Stimulated activated CD4-positive, alpha-beta T cell treated with anti-CD3 and anti-CD28 coated beads, Interleukin-12 subunit alpha, Interleukin-12 subunit beta, amount 100 ng/mL, for 4 hours (primary cell): ENCODE results near the gene SYT2.
"Not testable (repeated sequence)": the region's sequence is repeated elsewhere in the genome, so short reads cannot be mapped to it uniquely, and the experiment has no call there.

Experiments used
- DNase-seq: peaks from one replicate; pipeline ENCODE4 v3.0.0-alpha.2; 2020

SYT2 gene

DNA sequence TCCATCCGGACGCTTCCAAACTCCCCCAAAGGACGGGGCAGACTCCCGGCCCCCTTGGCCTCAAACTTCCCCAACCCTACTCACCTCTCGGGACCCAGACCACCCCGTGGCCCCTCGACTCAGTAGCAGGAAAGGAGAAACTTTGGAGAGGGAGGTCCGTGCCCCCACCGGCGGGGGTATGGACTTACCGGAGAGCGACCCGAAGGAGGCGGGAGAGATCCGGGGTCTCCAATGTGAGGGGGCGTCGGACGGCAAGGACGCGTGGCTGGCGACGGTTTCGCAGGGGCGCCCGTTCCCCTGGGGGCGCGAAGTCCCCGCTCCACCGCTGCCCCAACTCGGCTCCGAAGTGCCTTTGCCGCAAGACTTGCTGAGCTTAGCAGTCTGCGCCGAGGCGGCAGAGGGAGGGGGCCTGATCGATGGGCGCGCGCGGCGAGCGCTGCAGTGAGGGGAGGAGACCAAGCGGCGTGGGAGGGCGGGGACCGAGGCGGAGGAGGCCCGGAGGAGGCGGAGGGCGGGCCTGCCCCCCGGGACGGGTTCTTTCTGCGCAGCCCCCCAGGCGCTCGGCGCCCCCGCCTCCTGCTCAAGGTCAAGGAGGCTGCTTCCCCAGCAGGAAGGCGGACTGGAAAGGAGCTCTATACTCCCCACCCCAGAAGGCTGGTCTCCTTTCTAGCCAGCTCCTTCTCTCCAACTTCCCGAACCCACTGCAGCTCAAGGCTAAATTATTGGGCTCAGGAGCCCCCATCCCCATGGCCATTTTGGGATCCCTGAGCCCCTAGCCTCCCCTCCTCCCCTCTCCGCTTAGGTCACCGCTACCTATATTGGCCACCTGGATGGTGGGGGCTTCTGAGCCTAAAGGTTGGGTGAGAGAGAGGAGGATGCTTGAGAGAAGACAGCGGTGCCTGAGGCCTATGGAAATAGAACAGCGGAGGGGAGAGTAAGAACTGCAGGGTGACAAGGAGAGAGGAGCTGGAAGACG lies at the start of gene SYT2:
Gene SYT2 (minus strand): TSS at position 385 of the 976 bp plus-strand sequence. CDS start 104,682 bp downstream, outside the sequence.
- DNase-seq, result peak; percentile 4

DNA sequence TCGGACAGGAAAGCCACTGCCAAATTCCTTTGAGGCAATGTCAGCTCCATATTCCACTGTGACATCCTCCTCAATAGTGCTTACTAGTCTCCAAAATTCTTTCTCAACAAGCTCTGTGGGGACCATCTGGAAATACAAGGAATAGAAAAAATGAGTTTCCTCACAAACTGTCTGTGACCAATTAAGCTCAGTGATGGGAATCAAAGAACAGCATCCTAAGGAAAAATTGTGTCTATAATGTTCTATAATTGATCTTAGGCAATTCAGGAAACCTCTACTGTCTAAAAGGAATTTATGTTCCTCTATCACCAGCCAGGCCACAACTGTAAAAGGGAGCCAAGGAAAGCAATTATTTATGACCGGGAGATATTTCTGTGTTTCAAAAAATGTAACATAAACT lies 46.1 kb upstream of the SYT2 start:
- DNase-seq, result no peak

DNA sequence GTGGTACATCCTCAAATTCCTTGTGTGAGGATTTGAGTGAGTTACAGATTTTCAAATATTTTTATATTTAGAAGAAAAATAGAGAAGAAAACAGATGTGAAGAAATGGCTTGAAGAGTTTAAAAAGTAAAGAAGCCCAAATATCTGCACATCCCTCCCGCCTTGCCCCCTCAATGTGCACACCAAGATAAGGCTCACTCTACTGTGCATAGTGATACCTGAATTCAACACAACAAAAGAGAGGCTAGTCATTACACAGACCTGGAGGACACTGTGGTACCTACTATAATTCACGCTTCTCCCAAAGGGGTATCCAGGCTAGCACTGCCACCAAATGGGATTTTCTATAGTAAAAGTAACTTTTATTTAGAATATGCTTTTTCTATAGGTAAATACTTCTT lies 44.0 kb upstream of the SYT2 start:
- DNase-seq, result no peak

DNA sequence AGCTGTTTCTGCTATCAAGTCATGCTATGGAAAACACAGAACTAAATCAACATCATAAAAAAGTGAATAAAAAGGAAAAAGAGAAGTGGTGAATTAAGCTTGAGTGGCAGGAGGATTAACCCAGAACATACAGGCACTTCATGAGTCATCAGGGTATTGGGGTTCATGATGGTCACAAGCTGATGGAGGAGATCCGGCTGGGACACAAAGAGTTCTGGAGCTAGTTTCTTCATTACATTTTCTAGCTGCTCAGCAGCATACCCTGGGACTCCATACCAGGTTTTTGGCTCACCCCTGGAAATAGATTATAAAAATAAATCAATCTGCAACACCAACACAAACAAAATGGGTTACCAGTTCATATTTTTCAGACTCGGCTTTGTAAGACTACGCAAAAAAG lies 42.5 kb upstream of the SYT2 start:
- DNase-seq, result no peak

DNA sequence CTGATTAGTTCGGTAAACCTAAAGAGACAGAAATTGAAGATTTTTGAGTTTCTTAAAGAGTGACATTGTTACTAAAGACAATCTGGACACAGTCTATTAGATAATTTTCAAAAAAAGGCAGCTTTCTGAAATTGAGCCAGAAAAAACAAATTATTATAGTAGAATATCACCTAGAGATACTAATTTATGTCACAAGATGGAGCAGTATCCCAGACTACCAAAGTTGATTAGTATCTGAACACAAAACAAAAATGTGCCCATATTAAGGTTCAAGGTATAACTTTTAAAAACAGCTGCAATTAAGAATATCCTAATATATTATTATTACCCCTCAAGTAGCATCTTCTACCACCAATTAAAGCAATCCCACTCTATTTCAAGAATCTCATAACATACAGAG lies 40.5 kb upstream of the SYT2 start:
- DNase-seq, result no peak

DNA sequence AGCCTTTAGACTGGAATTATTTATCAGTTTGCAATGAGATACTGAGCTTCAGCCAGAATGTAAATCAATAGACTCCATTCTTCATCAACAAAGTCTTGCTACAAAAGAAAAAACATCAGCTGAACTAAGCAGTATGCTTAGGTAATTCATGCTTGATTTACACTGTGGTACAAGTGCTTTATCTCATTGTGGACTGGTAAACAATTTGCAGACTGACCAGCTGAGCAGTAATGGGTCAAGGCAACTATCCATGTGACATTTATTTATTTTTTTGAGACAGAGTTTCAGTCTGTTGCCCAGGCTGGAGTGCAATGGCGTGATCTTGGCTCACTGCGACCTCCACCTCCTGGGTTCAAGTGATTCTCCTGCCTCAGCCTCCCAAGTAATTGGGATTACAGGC lies 39.8 kb upstream of the SYT2 start:
- DNase-seq, result no peak

DNA sequence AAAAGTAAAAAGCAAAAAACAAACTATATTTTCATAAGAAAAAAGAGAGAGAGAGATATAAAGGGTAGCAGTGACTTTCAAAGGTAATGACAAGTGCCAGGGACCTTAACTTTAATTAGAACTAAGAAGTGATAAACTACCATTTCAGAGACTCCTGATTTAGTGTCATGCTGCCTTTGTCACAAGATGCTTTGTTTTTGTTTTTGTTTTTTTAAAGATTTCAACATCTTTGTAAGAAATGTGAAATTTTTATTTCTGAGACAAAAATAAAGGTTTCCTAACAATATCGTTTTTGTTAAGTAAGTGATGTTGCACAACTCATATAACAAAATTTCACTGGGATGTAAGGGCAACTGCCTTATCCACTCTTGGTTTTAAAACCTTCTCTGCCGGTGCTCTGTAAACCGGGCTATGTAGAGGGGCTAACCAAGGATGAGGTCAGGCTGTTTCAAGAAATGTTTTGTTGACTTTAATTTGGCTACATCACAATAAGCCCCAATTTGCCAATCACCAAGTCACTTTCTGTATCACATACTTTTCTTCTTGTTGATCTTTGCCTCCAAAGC lies 35.2 kb upstream of the SYT2 start:
- no peak for DNase-seq

DNA sequence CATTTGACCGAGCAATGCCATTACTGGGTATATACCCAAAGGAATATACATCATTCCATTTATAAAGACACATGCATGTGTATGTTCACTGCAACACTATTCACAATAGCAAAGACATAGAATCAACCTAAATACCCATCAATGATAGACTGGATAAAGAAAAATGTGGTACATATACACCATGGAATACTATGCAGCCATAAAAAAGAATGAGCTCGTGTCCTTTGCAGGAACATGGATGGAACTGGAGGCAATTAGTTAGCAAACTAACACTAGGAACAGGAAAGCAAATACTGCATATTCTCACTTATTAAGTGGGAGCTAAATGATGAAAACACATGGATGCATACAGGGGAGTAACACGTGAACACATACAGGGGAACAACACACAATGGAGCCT lies 34.5 kb upstream of the SYT2 start:
- not testable (repeated sequence) for DNase-seq

DNA sequence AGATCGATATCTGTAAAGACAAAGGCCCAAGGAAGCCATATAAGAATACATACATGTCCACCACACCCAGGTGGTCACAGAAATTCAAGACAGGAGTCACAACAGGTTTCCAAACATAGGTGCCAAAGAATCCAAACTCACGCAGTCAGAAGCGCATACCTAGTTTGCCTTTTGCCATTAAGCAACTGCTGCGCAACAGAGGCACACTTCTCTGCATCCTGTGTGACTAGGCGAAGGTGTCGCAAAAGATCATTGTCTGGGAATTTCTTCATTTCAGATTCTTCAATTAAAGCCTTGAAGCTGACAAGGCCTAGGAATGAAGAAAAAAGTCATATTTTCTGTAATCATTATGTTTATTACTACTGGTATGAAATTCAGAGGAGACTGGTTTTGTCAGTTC lies 32.2 kb upstream of the SYT2 start:
- DNase-seq, result no peak

DNA sequence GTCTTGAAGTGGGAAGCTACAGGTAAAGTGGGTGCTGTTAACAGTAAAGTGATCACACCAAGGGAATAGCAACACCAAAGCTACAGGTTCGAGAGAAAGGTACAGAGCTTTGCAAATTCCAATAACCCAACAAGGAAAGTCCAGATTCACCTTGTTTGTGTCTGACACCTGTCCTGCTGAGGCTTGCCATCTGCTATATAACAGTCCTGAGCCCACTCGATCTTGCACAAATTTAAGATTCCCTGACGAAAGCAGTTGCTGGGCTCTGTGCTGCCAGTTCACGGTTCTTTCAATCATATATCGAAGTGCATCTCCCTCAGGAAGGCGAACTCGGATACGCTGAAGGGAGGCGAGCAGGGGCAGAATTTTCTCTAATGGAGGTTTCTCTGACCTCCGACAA lies 23.0 kb upstream of the SYT2 start:
- no peak for DNase-seq

DNA sequence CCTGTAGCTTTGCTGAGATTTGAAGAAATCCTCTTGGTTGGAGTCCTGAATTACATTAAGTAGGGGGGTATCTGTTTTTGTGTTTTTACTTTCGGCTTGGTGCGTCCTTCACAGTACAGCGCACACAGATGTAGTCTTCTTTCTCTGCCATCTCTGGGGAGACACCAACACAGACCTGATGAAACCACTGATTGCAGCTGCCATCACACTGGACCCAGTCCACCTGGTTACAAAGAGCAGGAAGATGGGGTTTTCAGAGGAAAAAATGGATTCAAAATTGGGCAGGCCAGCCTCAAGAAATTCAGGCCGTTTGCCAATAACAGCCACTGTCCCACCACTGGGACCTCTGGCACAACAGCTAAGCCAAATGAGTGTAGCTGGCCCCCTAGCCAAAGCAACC lies 18.7 kb upstream of the SYT2 start:
- DNase-seq, result no peak

DNA sequence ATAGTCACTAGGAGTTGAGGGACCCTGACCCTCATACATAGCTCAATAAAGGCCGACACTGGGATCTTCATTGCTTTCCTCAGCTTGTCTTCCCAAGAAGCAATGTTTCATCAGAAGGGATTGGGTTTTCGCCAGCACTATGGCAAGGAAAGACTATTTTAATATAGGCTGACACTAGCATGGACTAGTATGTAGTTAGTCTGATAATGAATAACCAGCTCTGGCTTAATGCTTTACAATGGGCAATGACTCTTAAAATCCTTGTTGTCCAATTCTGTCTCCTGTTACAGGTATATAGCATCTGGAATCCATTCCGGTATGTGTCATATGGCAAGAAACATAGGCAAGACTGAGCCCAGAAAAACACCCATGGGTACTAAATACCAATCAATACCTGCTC lies 15.3 kb upstream of the SYT2 start:
- DNase-seq, result no peak

DNA sequence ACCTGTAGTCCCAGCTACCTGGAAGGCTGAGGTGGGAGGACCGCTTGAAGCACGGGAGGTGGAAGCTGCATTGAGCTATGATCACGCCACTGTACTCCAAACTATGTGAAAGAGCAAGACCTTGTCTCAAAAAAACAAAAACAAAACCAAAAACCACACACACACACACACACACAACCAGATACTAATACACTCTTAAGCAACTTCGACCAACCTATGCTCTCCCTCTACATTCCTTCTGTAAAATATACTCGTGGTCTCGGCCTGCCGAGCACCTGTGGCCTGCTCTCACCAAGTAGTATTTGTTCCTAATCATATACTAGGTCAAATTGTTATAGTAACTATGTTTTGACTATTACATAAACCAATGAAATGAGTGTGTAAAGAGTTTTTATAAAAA lies 13.5 kb upstream of the SYT2 start:
- no peak for DNase-seq

DNA sequence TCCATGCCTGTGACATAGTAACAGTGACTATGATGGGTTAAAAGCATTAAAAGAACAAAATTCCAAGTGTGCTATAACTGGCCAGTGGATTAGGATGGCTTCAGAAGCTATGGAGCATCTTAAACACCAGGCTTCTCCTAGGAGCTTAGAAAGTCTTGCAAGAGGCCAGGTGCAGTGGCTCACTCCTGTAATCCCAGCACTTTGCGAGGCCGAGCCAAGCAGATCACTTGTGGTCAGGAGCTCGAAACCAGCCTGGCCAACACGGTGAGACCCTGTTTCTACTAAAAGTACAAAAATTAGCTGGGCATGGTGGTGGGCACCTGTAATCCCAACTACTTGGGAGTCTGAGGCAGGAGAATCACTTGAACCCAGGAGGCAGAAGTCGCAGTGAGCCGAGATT lies 12.8 kb upstream of the SYT2 start:
- not testable (repeated sequence) for DNase-seq

DNA sequence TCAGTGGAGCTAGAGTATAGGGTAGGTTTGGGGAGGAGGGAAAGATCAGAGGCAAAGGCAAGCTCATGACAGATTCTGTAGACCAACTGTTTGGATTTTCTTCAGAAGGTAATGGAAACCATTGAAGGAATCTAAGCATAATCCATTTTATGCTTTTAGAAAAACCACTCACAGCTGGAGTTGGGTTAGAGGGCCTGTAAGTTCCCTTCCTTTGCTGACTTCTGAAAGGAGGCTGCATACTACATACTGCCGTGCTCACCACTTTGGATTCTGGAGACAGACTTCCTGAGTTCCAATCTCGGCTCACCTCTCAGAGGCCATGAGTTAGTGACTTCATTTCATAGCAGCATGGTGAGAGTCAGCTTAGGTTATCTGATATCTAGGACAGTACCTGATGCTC lies 6.4 kb upstream of the SYT2 start:
- DNase-seq, result no peak

DNA sequence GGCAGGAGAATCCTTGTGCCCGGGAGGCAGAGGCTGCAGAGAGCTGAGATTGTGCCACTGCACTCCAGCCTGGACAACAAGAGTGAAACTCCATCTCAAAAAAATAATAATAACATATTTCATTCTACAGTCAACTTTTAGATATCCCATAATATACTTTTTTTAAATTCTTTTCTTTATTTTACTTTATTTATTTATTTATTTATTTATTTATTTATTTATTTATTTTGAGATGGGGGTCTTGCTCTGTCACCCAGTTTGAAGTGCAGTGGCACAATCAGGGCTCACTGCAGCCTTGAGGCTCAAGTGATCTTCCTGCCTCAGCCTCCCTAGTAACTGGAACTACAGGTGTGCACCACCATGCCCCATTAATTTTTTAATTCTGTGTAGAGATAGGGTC lies 3.9 kb upstream of the SYT2 start:
- DNase-seq, result not testable (repeated sequence)

DNA sequence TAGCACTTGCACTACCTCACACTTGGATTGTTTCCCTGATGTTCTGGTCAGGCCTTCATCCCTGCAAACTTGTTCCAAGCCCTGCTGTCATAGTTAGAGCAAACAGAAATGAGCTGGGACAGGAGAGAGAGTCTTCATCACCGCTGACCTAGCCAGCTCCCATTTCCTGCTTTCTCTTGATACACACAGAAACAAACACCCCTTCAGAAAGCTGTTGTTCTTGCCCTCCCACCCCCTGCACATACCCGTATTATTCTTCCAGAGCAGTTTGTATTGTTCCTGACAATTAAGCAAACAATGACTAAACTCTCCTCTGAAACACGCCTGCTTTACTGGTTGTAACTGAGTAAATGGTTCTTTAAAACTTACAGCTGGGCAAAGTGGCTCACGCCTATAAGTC lies 2.9 kb upstream of the SYT2 start:
- no peak for DNase-seq

DNA sequence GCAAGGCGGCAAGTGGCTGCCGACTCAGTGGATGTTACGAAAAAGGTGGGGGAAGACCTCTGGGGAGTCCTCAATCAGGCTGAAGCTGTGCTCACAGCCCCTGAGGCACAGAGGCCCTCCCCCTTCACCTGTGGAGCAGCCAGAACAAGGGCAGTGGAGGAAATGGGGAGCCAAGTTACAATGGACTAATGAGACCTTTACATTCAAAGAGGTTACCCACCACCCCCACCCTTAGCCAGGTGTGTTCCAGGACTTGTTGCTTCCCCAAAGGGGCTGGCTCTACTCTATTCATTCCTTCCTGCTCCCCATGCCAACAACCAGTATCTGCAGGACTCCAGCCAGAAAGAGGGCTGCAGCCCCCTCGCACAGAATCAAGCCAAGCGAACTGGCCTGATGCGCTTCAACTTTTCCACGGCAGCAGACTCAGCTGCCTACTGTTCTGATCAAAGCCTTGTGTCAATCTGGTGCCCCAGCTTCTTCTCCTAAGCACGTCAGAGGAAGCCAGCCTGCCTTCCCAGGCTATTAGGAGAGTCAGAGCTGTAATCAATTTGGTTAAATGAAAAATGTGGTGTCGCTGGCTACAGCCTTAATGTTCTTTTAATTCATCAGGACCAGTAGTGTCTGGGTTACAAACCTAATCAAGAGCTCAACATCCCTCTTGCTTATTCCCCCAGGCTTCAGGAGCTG lies 1.8 kb upstream of the SYT2 start:
- DNase-seq, result no peak

DNA sequence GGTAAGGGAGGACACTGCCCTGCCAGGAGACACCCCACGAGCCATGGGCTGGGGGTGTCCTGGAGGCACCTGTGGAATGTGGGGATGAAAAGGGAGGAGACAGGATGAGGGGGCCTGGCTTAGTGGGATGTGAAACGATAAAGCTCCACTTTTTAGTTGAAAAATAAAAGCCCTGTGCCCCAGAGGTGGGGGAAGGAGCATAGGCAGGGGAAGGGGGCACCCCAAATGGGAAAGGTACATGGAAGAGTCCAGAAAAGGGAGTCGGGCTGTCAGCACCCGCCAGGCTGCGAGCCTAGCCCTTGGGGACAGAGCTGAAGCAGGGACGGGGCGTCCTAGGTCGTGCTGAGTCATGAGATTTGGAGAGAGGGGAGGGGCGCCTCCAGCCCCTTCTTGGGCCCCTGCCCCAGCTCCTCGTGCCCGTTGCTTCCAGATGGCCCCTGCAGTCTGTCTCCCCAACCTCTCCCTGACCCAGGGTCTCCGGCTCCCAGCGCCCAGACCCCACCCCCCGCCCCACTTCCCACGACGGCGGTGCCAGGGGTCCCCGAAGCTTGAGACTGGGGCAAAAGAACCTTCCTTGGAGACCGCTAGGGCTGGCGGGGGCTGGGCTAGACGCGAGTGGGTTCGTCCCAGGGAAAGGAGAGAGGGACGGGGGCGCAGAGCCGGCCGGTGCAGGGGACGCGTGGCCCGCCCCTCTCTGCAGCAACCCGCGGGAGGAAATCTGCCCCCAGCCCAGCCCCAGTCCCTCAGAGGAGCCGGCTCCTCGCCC lies 795 bp downstream of the SYT2 start:
- no peak for DNase-seq

DNA sequence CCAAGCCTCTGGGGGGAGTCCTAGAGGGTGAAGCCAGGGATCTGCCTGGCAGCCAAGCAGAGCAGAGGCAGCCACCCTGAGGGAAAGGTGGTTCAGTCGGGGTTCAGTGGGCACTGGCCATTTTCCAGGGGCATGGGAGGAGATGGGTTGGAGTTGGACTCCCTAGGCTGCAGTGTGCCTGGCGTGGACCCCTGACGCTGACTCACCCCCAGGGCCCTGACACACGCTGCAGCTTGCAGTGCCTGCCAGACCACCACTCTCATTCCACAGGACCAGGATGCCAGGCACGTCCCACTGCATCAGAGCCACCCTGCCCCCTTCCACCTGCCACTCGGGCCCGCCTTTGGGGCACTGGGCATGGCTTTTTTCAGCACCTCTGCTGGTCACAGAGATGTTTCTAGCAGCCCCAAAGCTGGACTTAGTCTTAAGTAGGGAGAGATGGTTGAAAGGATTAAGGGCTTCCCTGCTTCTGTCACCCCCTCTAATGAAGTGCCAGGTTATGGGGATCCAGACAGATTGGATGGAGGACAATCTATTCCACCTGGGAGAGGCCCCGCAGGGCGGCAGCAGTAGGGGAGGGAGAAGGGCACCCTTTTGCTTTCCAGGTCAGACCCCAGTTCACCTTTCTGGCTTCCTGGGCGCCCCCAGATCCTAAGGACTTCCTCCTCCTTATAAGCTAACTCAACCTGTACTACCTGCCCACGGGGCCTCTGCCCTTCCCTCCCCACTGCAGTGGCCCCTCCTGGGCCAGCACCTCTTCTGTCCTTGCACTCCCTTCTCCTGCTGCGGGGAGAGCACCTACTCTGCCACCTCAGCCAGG lies 1.6 kb downstream of the SYT2 start:
- no peak for DNase-seq

DNA sequence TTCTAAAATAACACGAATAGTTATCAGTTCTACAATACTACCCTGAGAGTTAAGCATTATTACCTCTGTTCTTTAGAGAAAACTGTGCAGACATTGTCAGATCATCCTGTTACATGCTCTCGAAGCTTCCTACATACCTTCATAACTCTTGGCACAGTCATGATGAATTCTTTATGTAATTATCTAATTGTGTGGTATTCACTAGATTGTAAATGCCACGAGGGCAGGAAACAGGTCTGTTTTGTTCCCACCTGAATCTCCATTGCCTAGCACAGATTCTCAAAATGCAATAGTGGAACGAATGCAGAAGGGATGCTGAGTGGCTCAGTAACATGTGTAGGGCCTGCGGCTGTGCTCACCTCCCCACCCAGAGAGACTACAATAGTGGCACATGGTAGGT lies 3.4 kb downstream of the SYT2 start:
- no peak for DNase-seq

DNA sequence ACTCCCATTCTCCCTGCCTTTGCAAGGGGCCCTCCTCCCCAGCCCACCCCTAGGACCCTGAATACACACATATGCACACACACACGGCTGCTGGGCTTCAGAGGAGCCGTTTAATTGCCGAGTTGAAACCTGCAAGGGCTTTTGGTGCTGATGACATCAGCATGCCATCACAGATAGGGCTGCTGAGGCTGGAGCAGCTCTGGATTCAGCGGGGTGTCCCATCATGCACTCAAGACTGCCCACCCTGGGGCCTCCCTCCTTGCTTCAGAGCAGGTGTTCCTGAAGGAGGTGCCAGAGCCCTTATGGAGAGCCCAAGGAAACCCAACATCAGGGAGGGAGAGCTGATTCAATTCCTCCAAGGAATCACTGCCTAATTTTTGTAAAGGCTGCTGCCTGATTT lies 5.7 kb downstream of the SYT2 start:
- no peak for DNase-seq
